HepG2 (cell line): ENCODE measurements around the gene C1QB. TPM values are rescaled to one million over a fixed set of nuclear protein-coding genes. Genes with fewer than 3 reads are reported as not detected.

Experiments used
- ATAC-seq: fragments of 200-7000 bp; cut with Tn5 transposase; 3 replicates; pipeline ENCODE4 v1.9.1; 2020; ENCODE audit warnings: mild to moderate bottlenecking, moderate library complexity
- BruUV-seq: library from RNA; stranded (reverse); fragments of 400-500 nt; replicated peaks from 2 replicates; lab custom pipeline; 2021; lab: Mats Ljungman, UMichigan
- CTCF ChIA-PET: fragments of 300-600 bp; formaldehyde crosslinking; extraction: SDS; loops from one replicate; lab custom pipeline; 2021; ENCODE audit warnings: low total read pairs, inconsistent platforms, low intra/inter-chr PET ratio; lab: Yijun Ruan, JAX
- POLR2A ChIA-PET: fragments of 350-600 bp; sonication (Branson Sonifier 250); formaldehyde crosslinking; loops from one replicate; lab custom pipeline; 2020; ENCODE audit warnings: antibody characterized with exemption, inconsistent platforms; lab: Yijun Ruan, JAX
- DNase-seq: peaks from one replicate; pipeline ENCODE4 v3.0.0-alpha.2; 2015; ENCODE audit warnings: low spot score
- FAIRE-seq: peaks from 3 replicates; lab custom pipeline; 2011; peaks lifted over from hg19 to GRCh38; lab: Jason Lieb, UNC
- H2AFZ ChIP-seq: one replicate; pipeline ENCODE4 v1.6.1; 2011; ENCODE audit warnings: low read length, inconsistent platforms
- H3K27ac ChIP-seq: fragments of 300-600 bp; 3 replicates; pipeline ENCODE4 v1.8.0; 2011; ENCODE audit warnings: mixed run types, mild to moderate bottlenecking, mixed read lengths, low read length, inconsistent platforms; ENCODE audit not compliant: insufficient read depth; ENCODE audit errors: extremely low read length
- H3K27me3 ChIP-seq, 2 experiments: fragments of 200-600 bp in 1 of 2; 2 replicates in 1 of 2; 3 replicates in 1 of 2; pipeline versions ENCODE4 v1.6.0 to v1.8.0; 2011; ENCODE audit warnings: low read length in 2 of 2, mild to moderate bottlenecking in 2 of 2, moderate library complexity in 2 of 2, inconsistent platforms in 1 of 2; ENCODE audit not compliant: insufficient read depth in 2 of 2, control insufficient read depth in 1 of 2
- H3K36me3 ChIP-seq, 2 experiments: fragments of 200-600 bp in 1 of 2; replicated peaks in 1 of 2; 2 replicates in 1 of 2; 3 replicates in 1 of 2; pipeline versions ENCODE4 v1.5.1 to v1.8.0; 2011; ENCODE audit warnings: low read length in 2 of 2, inconsistent platforms in 1 of 2; ENCODE audit not compliant: insufficient read depth in 2 of 2, control insufficient read depth in 1 of 2
- H3K4me1 ChIP-seq: 2 replicates; pipeline ENCODE4 v1.5.1; 2012; ENCODE audit warnings: low read length, inconsistent platforms; ENCODE audit not compliant: insufficient read depth
- H3K4me2 ChIP-seq: 2 replicates; pipeline ENCODE4 v1.6.0; 2011; ENCODE audit warnings: low read depth, low read length, inconsistent platforms
- H3K4me3 ChIP-seq, 3 experiments: fragments of 200-600 bp in 1 of 3; sonication (generic), shearing (Covaris generic) in 1 of 3; replicated peaks in 1 of 3; 2 replicates each; pipeline ENCODE4 v1.5.1; 2011 to 2016; ENCODE audit warnings: low read length in 3 of 3, inconsistent platforms in 2 of 3, low read depth in 2 of 3, mild to moderate bottlenecking in 2 of 3, control low read depth in 1 of 3, mixed read lengths in 1 of 3; ENCODE audit not compliant: insufficient read depth in 1 of 3
- H3K79me2 ChIP-seq: one replicate; pipeline ENCODE4 v1.6.1; 2011; ENCODE audit warnings: low read length, inconsistent platforms; ENCODE audit not compliant: insufficient read depth
- H3K9ac ChIP-seq: 2 replicates; pipeline ENCODE4 v1.6.0; 2011; ENCODE audit warnings: mild to moderate bottlenecking, low read depth, low read length, inconsistent platforms; ENCODE audit not compliant: insufficient read depth
- H3K9me3 ChIP-seq: 2 replicates; pipeline ENCODE4 v1.5.1; 2012; ENCODE audit warnings: mild to moderate bottlenecking, low read length
- H4K20me1 ChIP-seq: 2 replicates; pipeline ENCODE4 v1.6.0; 2011; ENCODE audit warnings: inconsistent platforms, mild to moderate bottlenecking, low read length, moderate library complexity; ENCODE audit not compliant: insufficient read depth
- ARHGAP35 ChIP-seq: sonication (generic); formaldehyde crosslinking; IDR thresholded peaks from 2 replicates; pipeline ENCODE4 v1.9.0; 2022; ENCODE audit warnings: mild to moderate bottlenecking, inconsistent platforms, moderate library complexity, missing genetic modification reagents, borderline replicate concordance
- KDM4B ChIP-seq: sonication (generic); formaldehyde crosslinking; IDR thresholded peaks from 2 replicates; pipeline ENCODE4 v1.4.0; 2020; ENCODE audit warnings: missing genetic modification reagents
- MEIS2 ChIP-seq: sonication (generic); formaldehyde crosslinking; IDR thresholded peaks from 2 replicates; pipeline ENCODE4 v1.9.0; 2021; ENCODE audit warnings: mild to moderate bottlenecking, missing genetic modification reagents
- SNAPC2 ChIP-seq: sonication (generic); formaldehyde crosslinking; IDR thresholded peaks from 2 replicates; pipeline ENCODE4 v1.8.1; 2022; ENCODE audit warnings: mild to moderate bottlenecking, missing genetic modification reagents
- TARDBP ChIP-seq: sonication (generic); formaldehyde crosslinking; IDR thresholded peaks from 2 replicates; pipeline ENCODE4 v1.8.0; 2022; ENCODE audit warnings: mild to moderate bottlenecking, missing genetic modification reagents
- THAP8 ChIP-seq: sonication (generic); formaldehyde crosslinking; IDR thresholded peaks from 2 replicates; pipeline ENCODE4 v1.5.1; 2020; ENCODE audit warnings: missing genetic modification reagents, mild to moderate bottlenecking, borderline replicate concordance
- ZNF343 ChIP-seq: sonication (generic); formaldehyde crosslinking; IDR thresholded peaks from 2 replicates; pipeline ENCODE4 v1.4.0; 2020; ENCODE audit warnings: mild to moderate bottlenecking, missing genetic modification reagents
- ZNF44 ChIP-seq: sonication (generic); formaldehyde crosslinking; IDR thresholded peaks from 2 replicates; pipeline ENCODE4 v1.5.1; 2020; ENCODE audit warnings: mild to moderate bottlenecking, missing genetic modification reagents
- ZNF580 ChIP-seq: IDR thresholded peaks from 2 replicates; pipeline ENCODE4 v1.6.1; 2016; ENCODE audit warnings: low read depth, borderline replicate concordance
- WGBS: methylation state at CpG from one replicate; pipeline ENCODE4 v1.1.6; 2017; ENCODE audit warnings: low lambda C conversion rate; 5-methylcytosine and 5-hydroxymethylcytosine counted together
- in situ Hi-C: cut with HindIII; loops from 2 replicates; pipeline ENCODE4 v1.10.0; 2017; ENCODE audit warnings: low pct_unique_long_range_greater_than_20kb; ENCODE audit not compliant: extremely low pct_ligation_motif_present
- intact Hi-C: fragments of 100-400 bp; cut with micrococcal nuclease; formaldehyde crosslinking; loops from one replicate; pipeline ENCODE4 v1.10.0; 2022; ENCODE audit not compliant: unreplicated experiment
- polyA plus RNA-seq, 8 experiments: library from polyadenylated mRNA; depleted of rRNA in 3 of 8; stranded (reverse) in 7 of 8; unstranded in 1 of 8; fragments of >200 nt; fragmentation: Illumina TruSeq in 4 of 8; extraction: Trizol in 4 of 8; gene quantifications; 2 replicates each; pipeline versions ENCODE4 v1.2.1 to v1.2.3, GENCODE V29; 2011 to 2016; ENCODE audit warnings: low read depth in 4 of 8, missing spikeins in 1 of 8, mixed read lengths in 1 of 8; ENCODE audit not compliant: insufficient read depth in 1 of 8
- total RNA-seq, 5 experiments: library from RNA; depleted of rRNA; stranded (reverse); fragments of >200 nt; fragmentation: Illumina TruSeq; extraction: Trizol; gene quantifications; 2 replicates each; pipeline ENCODE4 v1.2.3, GENCODE V29; 2016; ENCODE audit warnings: low read depth in 1 of 5
- TF ChIP-seq, protein P1 (sequence below): sonication (generic); formaldehyde crosslinking; IDR thresholded peaks from 2 replicates; pipeline ENCODE4 v1.8.0; 2022; ENCODE audit warnings: mild to moderate bottlenecking, missing genetic modification reagents, moderate library complexity
- TF ChIP-seq, protein P2 (sequence below): IDR thresholded peaks from 2 replicates; pipeline ENCODE4 v1.6.1; 2012; ENCODE audit warnings: low read length, improper control_type of control experiment

Gene C1QB
- total and polyA plus RNA-seq, 2 of the 13 experiments (the other 11 are each of a cell fraction or from before 2014, with no cell fraction given), result not detected

DNA sequence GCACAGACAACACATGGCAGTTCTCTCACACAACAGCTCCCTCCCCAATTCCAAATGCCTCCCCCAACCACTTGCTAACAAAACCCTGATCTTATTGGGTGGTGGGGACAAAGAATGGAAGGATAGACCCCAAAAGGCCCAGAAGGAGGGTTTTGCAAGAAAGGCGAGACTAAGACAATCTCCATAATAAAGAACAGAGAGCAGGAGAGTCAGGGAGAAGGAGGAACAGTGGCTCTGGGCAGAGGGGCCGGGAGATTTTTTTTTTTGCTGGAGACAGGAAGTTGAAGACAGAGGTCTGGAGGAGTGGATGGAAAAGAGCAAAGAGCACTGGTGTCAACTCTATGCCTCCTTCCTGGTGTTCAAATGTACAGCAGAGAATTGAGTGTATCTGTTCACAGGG, 23.1 kb upstream of the C1QB start:
- H4K20me1 ChIP-seq, result no peaks in the 10 kb centered on the region
- POLR2A ChIA-PET, result no interaction called here
- no TSS peak for BruUV-seq
- H3K4me3 ChIP-seq, result no peak overlapping the region
- intact Hi-C loops (no loop called here), in situ Hi-C loops (no loop called here)
- H3K4me2 ChIP-seq, result no peak overlapping the region
- WGBS, result 37% methylated on average over 2 of the region's 2 CpGs
- H3K79me2 ChIP-seq, result no peaks in the 10 kb centered on the region
- no peaks in the 10 kb centered on the region for H3K4me1 ChIP-seq
- DNase-seq (no peak), FAIRE-seq (no peak), ATAC-seq (no peak)
- peaks cover 3 to 42% of the 10 kb centered on the region in 2 experiments; a peak in 2 of 5 replicates for H3K27me3 ChIP-seq
- H3K9me3 ChIP-seq, result no peaks in the 10 kb centered on the region
- no peak overlapping the region for H3K9ac ChIP-seq
- no peak for TF ChIP-seq MEIS2
- TF ChIP-seq THAP8 (CRISPR knock-in tag), result no peak
- no peak for TF ChIP-seq SNAPC2 (CRISPR knock-in tag)
- TF ChIP-seq ZNF44 (CRISPR knock-in tag), result no peak
- no peak for TF ChIP-seq ARHGAP35 (CRISPR knock-in tag)
- TF ChIP-seq, protein P1, sequence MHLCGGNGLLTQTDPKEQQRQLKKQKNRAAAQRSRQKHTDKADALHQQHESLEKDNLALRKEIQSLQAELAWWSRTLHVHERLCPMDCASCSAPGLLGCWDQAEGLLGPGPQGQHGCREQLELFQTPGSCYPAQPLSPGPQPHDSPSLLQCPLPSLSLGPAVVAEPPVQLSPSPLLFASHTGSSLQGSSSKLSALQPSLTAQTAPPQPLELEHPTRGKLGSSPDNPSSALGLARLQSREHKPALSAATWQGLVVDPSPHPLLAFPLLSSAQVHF (CRISPR knock-in tag), result no peak
- TF ChIP-seq, protein P2, sequence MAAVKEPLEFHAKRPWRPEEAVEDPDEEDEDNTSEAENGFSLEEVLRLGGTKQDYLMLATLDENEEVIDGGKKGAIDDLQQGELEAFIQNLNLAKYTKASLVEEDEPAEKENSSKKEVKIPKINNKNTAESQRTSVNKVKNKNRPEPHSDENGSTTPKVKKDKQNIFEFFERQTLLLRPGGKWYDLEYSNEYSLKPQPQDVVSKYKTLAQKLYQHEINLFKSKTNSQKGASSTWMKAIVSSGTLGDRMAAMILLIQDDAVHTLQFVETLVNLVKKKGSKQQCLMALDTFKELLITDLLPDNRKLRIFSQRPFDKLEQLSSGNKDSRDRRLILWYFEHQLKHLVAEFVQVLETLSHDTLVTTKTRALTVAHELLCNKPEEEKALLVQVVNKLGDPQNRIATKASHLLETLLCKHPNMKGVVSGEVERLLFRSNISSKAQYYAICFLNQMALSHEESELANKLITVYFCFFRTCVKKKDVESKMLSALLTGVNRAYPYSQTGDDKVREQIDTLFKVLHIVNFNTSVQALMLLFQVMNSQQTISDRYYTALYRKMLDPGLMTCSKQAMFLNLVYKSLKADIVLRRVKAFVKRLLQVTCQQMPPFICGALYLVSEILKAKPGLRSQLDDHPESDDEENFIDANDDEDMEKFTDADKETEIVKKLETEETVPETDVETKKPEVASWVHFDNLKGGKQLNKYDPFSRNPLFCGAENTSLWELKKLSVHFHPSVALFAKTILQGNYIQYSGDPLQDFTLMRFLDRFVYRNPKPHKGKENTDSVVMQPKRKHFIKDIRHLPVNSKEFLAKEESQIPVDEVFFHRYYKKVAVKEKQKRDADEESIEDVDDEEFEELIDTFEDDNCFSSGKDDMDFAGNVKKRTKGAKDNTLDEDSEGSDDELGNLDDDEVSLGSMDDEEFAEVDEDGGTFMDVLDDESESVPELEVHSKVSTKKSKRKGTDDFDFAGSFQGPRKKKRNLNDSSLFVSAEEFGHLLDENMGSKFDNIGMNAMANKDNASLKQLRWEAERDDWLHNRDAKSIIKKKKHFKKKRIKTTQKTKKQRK, result no peak
- no peak for TF ChIP-seq ZNF343 (CRISPR knock-in tag)
- no peak for TF ChIP-seq ZNF580
- no peak for TF ChIP-seq TARDBP (CRISPR knock-in tag)
- TF ChIP-seq KDM4B (CRISPR knock-in tag), result no peak
- H3K27ac ChIP-seq, result no peak overlapping the region
- H3K36me3 ChIP-seq, result no peaks in the 10 kb centered on the region
- CTCF ChIA-PET, result no interaction called here
- H2AFZ ChIP-seq, result no peak overlapping the region
